GM21528 (cell line): ENCODE results near the gene ATG14.
"Not testable (repeated sequence)": the region's sequence is repeated elsewhere in the genome, so short reads cannot be mapped to it uniquely, and the experiment has no call there.

Experiments used
- ATAC-seq: cut with Tn5 transposase; IDR thresholded peaks from one replicate; pipeline ENCODE4 v1.9.1; 2021; ENCODE audit warnings: mild to moderate bottlenecking, moderate library complexity; ENCODE audit not compliant: unreplicated experiment, low FRiP score

Gene ATG14

GRCh38 chr14:55434805-55435174, 23.2 kb upstream of the ATG14 start:
- ATAC-seq: no peak

GRCh38 chr14:55433880-55434804, 22.5 kb upstream of the ATG14 start:
- ATAC-seq: no peak

- ATAC-seq: no peak
Observed at GRCh38 chr14:55432628-55433027, 21.0 kb upstream of the ATG14 start.

- no peak for ATAC-seq
Observed at GRCh38 chr14:55430024-55430690, 18.5 kb upstream of the ATG14 start.

- no peak for ATAC-seq
Observed at GRCh38 chr14:55427439-55427838, 15.8 kb upstream of the ATG14 start.

- ATAC-seq: no peak
Observed at GRCh38 chr14:55426891-55427290, 15.3 kb upstream of the ATG14 start.

GRCh38 chr14:55425091-55425490, 13.5 kb upstream of the ATG14 start:
- no peak for ATAC-seq

GRCh38 chr14:55423969-55424368, 12.3 kb upstream of the ATG14 start:
- ATAC-seq: no peak

- ATAC-seq: not testable (repeated sequence)
Observed at GRCh38 chr14:55422338-55422737, 10.7 kb upstream of the ATG14 start.

GRCh38 chr14:55419663-55420062, 8.0 kb upstream of the ATG14 start:
- no peak for ATAC-seq

- no peak for ATAC-seq
Observed at GRCh38 chr14:55418411-55418810, 6.8 kb upstream of the ATG14 start.

- ATAC-seq: no peak
Observed at GRCh38 chr14:55417955-55418354, 6.3 kb upstream of the ATG14 start.

- no peak for ATAC-seq
Observed at GRCh38 chr14:55416866-55417265, 5.2 kb upstream of the ATG14 start.

- no peak for ATAC-seq
Observed at GRCh38 chr14:55414551-55414950, 2.9 kb upstream of the ATG14 start.

- no peak for ATAC-seq
Observed at GRCh38 chr14:55412676-55413075, 1.0 kb upstream of the ATG14 start.

GRCh38 chr14:55410876-55411275, 754 bp downstream of the ATG14 start:
- ATAC-seq: no peak

GRCh38 chr14:55404173-55404854, 7.3 kb downstream of the ATG14 start:
- no peak for ATAC-seq

GRCh38 chr14:55401751-55402150, 9.9 kb downstream of the ATG14 start:
- ATAC-seq: no peak

- no peak for ATAC-seq
Observed at GRCh38 chr14:55399852-55400251, 11.8 kb downstream of the ATG14 start.

- ATAC-seq: no peak
Observed at GRCh38 chr14:55399183-55399582, 12.4 kb downstream of the ATG14 start.

GRCh38 chr14:55398679-55399078, 13.0 kb downstream of the ATG14 start:
- no peak for ATAC-seq
